Mesendoderm (in vitro differentiated cells): ENCODE measurements around the gene PPP1R12B.
"Not testable (repeated sequence)": the region's sequence is repeated elsewhere in the genome, so short reads cannot be mapped to it uniquely, and the experiment has no call there.

Experiments
- DNase-seq: peaks from one replicate; pipeline ENCODE4 v3.0.0; 2013
- H2AK5ac ChIP-seq: 2 replicates; pipeline ENCODE4 v1.6.1; 2013; ENCODE audit warnings: low read length, inconsistent platforms
- H2BK120ac ChIP-seq: 2 replicates; pipeline ENCODE4 v1.6.1; 2013; ENCODE audit warnings: low read depth, mild to moderate bottlenecking, low read length, moderate library complexity, mixed read lengths
- H2BK15ac ChIP-seq: replicated peaks from 2 replicates; pipeline ENCODE4 v1.6.1; 2013; ENCODE audit warnings: low read depth, mild to moderate bottlenecking, moderate library complexity
- H2BK5ac ChIP-seq: 2 replicates; pipeline ENCODE4 v1.6.1; 2013; ENCODE audit warnings: low read length, inconsistent platforms
- H3K18ac ChIP-seq: 2 replicates; pipeline ENCODE4 v1.6.1; 2013; ENCODE audit warnings: mild to moderate bottlenecking, low read length, mixed read lengths
- H3K23ac ChIP-seq: one replicate; pipeline ENCODE4 v1.6.1; 2013; ENCODE audit warnings: low read length
- H3K27ac ChIP-seq: 2 replicates; pipeline ENCODE4 v1.5.1; 2013; ENCODE audit warnings: low read depth, mild to moderate bottlenecking, inconsistent platforms, low read length, moderate library complexity
- H3K27me3 ChIP-seq: 2 replicates; pipeline ENCODE4 v1.6.1; 2013; ENCODE audit warnings: low read length, control low read depth, mild to moderate bottlenecking, inconsistent platforms; ENCODE audit not compliant: insufficient read depth, poor library complexity
- H3K36me3 ChIP-seq: 2 replicates; pipeline ENCODE4 v1.6.1; 2013; ENCODE audit warnings: low read length, inconsistent platforms; ENCODE audit not compliant: control insufficient read depth, insufficient read depth
- H3K4ac ChIP-seq: one replicate; pipeline ENCODE4 v1.6.1; 2013; ENCODE audit warnings: low read depth, mild to moderate bottlenecking, low read length, moderate library complexity
- H3K4me1 ChIP-seq: 2 replicates; pipeline ENCODE4 v1.6.1; 2013; ENCODE audit warnings: low read depth, low read length, inconsistent platforms; ENCODE audit not compliant: control insufficient read depth
- H3K4me2 ChIP-seq: 2 replicates; pipeline ENCODE4 v1.6.1; 2013; ENCODE audit warnings: low read length
- H3K4me3 ChIP-seq: 2 replicates; pipeline ENCODE4 v1.5.1; 2013; ENCODE audit warnings: mild to moderate bottlenecking, low read length
- H3K56ac ChIP-seq: one replicate; pipeline ENCODE4 v1.6.1; 2013; ENCODE audit warnings: low read length
- H3K79me1 ChIP-seq: 2 replicates; pipeline ENCODE4 v1.6.1; 2013; ENCODE audit warnings: low read length, inconsistent platforms
- H3K79me2 ChIP-seq: 2 replicates; pipeline ENCODE4 v1.6.1; 2013; ENCODE audit warnings: mild to moderate bottlenecking, low read length; ENCODE audit not compliant: control insufficient read depth, insufficient read depth
- H3K9ac ChIP-seq: 2 replicates; pipeline ENCODE4 v1.6.1; 2013; ENCODE audit warnings: low read length, inconsistent platforms
- H4K5ac ChIP-seq: one replicate; pipeline ENCODE4 v1.6.1; 2013; ENCODE audit warnings: low read length
- H4K8ac ChIP-seq: one replicate; pipeline ENCODE4 v1.6.1; 2013; ENCODE audit warnings: low read depth, mild to moderate bottlenecking, control low read depth, low read length, moderate library complexity
- WGBS: extraction: QIAGEN DNeasy Blood & Tissue Kit; methylation state at CpG from one replicate; pipeline ENCODE4 v1.1.7; 2013; ENCODE audit warnings: low lambda C conversion rate, missing lambda C conversion rate; ENCODE audit not compliant: insufficient coverage; ENCODE audit errors: extremely low coverage; 5-methylcytosine and 5-hydroxymethylcytosine counted together

PPP1R12B gene

GRCh38 chr1:202518905-202519304 lies 170.4 kb downstream of the PPP1R12B start:
- H2AK5ac ChIP-seq, H3K4me1 ChIP-seq, H2BK5ac ChIP-seq, H3K79me1 ChIP-seq, H3K56ac ChIP-seq, H3K27ac ChIP-seq, H3K18ac ChIP-seq, H3K79me2 ChIP-seq, H3K36me3 ChIP-seq, H3K23ac ChIP-seq, H3K4ac ChIP-seq, H3K27me3 ChIP-seq, H2BK15ac ChIP-seq, H4K8ac ChIP-seq, DNase-seq, H3K4me2 ChIP-seq, H2BK120ac ChIP-seq, H3K9ac ChIP-seq, H4K5ac ChIP-seq, H3K4me3 ChIP-seq: not testable (repeated sequence)
- no CpG with 5 or more reads among the region's 3 CpGs for WGBS

GRCh38 chr1:202520129-202520856 lies 171.8 kb downstream of the PPP1R12B start:
- not testable (repeated sequence) for H3K27me3 ChIP-seq, H3K4me1 ChIP-seq, H3K79me1 ChIP-seq, H2AK5ac ChIP-seq, H3K27ac ChIP-seq, H4K5ac ChIP-seq, H3K4me2 ChIP-seq, H3K9ac ChIP-seq, H4K8ac ChIP-seq, H3K79me2 ChIP-seq, H3K36me3 ChIP-seq, H2BK15ac ChIP-seq, H3K4me3 ChIP-seq, H3K18ac ChIP-seq, DNase-seq, H2BK120ac ChIP-seq, H3K56ac ChIP-seq, H3K4ac ChIP-seq, H2BK5ac ChIP-seq, H3K23ac ChIP-seq

GRCh38 chr1:202520857-202521216 lies 172.3 kb downstream of the PPP1R12B start:
- H4K5ac ChIP-seq, H3K9ac ChIP-seq, H3K36me3 ChIP-seq, DNase-seq, H3K23ac ChIP-seq, H2BK5ac ChIP-seq, H3K4me2 ChIP-seq, H3K79me1 ChIP-seq, H2AK5ac ChIP-seq, H4K8ac ChIP-seq, H3K4me3 ChIP-seq, H2BK120ac ChIP-seq, H3K18ac ChIP-seq, H3K4ac ChIP-seq, H3K79me2 ChIP-seq, H3K4me1 ChIP-seq, H3K27me3 ChIP-seq, H3K56ac ChIP-seq, H2BK15ac ChIP-seq, H3K27ac ChIP-seq: not testable (repeated sequence)
- WGBS, result no CpG with 5 or more reads among the region's 2 CpGs

- H3K79me1 ChIP-seq, DNase-seq, H3K27me3 ChIP-seq, H4K8ac ChIP-seq, H3K4me2 ChIP-seq, H2BK120ac ChIP-seq, H2AK5ac ChIP-seq, H3K4ac ChIP-seq, H2BK15ac ChIP-seq, H3K4me3 ChIP-seq, H3K18ac ChIP-seq, H4K5ac ChIP-seq, H3K56ac ChIP-seq, H3K27ac ChIP-seq, H3K4me1 ChIP-seq, H3K23ac ChIP-seq, H3K36me3 ChIP-seq, H2BK5ac ChIP-seq, H3K9ac ChIP-seq, H3K79me2 ChIP-seq: not testable (repeated sequence)
- WGBS, result no CpG with 5 or more reads among the region's 1 CpG
These were observed 173.0 kb downstream of the PPP1R12B start for GRCh38 chr1:202521484-202521883.

- Histone ChIP-seq H3K4ac (no peak overlapping the region), H3K79me2 (no peaks in the 10 kb centered on the region), H3K36me3 (no peaks in the 10 kb centered on the region), H2AK5ac (no peak overlapping the region), H3K23ac (no peak overlapping the region), H3K27ac (no peak overlapping the region), H4K8ac (no peak overlapping the region), H3K9ac (no peak overlapping the region), H3K56ac (no peak overlapping the region), H2BK5ac (no peak overlapping the region), H4K5ac (no peak overlapping the region), H3K4me3 (no peak overlapping the region), H3K4me1 (no peaks in the 10 kb centered on the region), H2BK120ac (no peak overlapping the region), H3K27me3 (no peaks in the 10 kb centered on the region), H3K79me1 (no peaks in the 10 kb centered on the region), H3K4me2 (no peak overlapping the region), H2BK15ac (no peak overlapping the region), H3K18ac (no peak overlapping the region)
- WGBS, result no CpG with 5 or more reads among the region's 2 CpGs
- DNase-seq, result no peak
These were observed 173.4 kb downstream of the PPP1R12B start for GRCh38 chr1:202521886-202522285.

- WGBS, result no CpG with 5 or more reads among the region's 1 CpG
- DNase-seq, H3K4me2 ChIP-seq, H3K23ac ChIP-seq, H2BK120ac ChIP-seq, H3K18ac ChIP-seq, H3K79me1 ChIP-seq, H3K4me3 ChIP-seq, H3K4ac ChIP-seq, H3K27me3 ChIP-seq, H3K9ac ChIP-seq, H3K56ac ChIP-seq, H3K79me2 ChIP-seq, H4K8ac ChIP-seq, H2BK15ac ChIP-seq, H2BK5ac ChIP-seq, H4K5ac ChIP-seq, H3K36me3 ChIP-seq, H3K4me1 ChIP-seq, H3K27ac ChIP-seq, H2AK5ac ChIP-seq: not testable (repeated sequence)
These were observed 177.6 kb downstream of the PPP1R12B start for GRCh38 chr1:202526056-202526455.
